Ishikawa (cell line): ENCODE data around the gene USP17L26.
"Not testable (repeated sequence)": the region's sequence is repeated elsewhere in the genome, so short reads cannot be mapped to it uniquely, and the experiment has no call there.

ENCODE experiments used
- CEBPB ChIP-seq: IDR thresholded peaks from 2 replicates; pipeline ENCODE4 v1.6.1; 2012
- EGR1 ChIP-seq: IDR thresholded peaks from 2 replicates; pipeline ENCODE4 v1.6.1; 2012
- EP300 ChIP-seq: IDR thresholded peaks from 2 replicates; pipeline ENCODE4 v1.6.1; 2012; ENCODE audit warnings: borderline replicate concordance
- FOXM1 ChIP-seq: IDR thresholded peaks from 2 replicates; pipeline ENCODE4 v1.6.1; 2012; ENCODE audit warnings: low read depth, borderline replicate concordance
- NFIC ChIP-seq: IDR thresholded peaks from 2 replicates; pipeline ENCODE4 v1.6.1; 2012
- TAF1 ChIP-seq: IDR thresholded peaks from 2 replicates; pipeline ENCODE4 v1.6.1; 2012; ENCODE audit warnings: low read depth, mild to moderate bottlenecking
- TEAD4 ChIP-seq: IDR thresholded peaks from 2 replicates; pipeline ENCODE4 v1.6.1; 2012
- YY1 ChIP-seq: IDR thresholded peaks from 2 replicates; pipeline ENCODE4 v1.6.1; 2012; ENCODE audit warnings: low read depth
- ZBTB7A ChIP-seq: IDR thresholded peaks from 2 replicates; pipeline ENCODE4 v1.6.1; 2012; ENCODE audit warnings: low read depth
- TF ChIP-seq, protein P1 (sequence below): IDR thresholded peaks from 2 replicates; pipeline ENCODE4 v1.6.1; 2012; ENCODE audit warnings: low read depth, mild to moderate bottlenecking
- TF ChIP-seq, protein P2 (sequence below): IDR thresholded peaks from 2 replicates; pipeline ENCODE4 v1.6.1; 2012

DNA sequence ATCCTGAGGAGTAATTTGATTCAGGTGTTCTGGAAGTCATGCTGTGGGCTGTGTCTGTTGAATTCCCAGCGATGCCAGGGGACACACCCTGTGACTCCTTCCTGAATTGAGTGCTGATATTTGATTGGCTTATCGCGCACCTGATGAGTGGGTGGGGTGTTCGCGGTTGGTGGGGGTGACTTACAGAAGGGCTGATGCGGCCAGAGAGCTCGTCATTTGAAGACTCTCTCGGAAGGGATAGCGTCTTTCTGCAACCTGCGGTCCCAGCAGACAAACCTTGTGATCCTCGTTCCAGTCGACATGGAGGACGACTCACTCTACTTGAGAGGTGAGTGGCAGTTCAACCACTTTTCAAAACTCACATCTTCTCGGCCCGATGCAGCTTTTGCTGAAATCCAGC is 9.4 kb downstream of the USP17L26 start, which contains the start of gene USP17L27:
- TF ChIP-seq CEBPB, EP300, TAF1, FOXM1, NFIC, ZBTB7A, TEAD4, YY1, EGR1: not testable (repeated sequence)
- TF ChIP-seq, protein P1, sequence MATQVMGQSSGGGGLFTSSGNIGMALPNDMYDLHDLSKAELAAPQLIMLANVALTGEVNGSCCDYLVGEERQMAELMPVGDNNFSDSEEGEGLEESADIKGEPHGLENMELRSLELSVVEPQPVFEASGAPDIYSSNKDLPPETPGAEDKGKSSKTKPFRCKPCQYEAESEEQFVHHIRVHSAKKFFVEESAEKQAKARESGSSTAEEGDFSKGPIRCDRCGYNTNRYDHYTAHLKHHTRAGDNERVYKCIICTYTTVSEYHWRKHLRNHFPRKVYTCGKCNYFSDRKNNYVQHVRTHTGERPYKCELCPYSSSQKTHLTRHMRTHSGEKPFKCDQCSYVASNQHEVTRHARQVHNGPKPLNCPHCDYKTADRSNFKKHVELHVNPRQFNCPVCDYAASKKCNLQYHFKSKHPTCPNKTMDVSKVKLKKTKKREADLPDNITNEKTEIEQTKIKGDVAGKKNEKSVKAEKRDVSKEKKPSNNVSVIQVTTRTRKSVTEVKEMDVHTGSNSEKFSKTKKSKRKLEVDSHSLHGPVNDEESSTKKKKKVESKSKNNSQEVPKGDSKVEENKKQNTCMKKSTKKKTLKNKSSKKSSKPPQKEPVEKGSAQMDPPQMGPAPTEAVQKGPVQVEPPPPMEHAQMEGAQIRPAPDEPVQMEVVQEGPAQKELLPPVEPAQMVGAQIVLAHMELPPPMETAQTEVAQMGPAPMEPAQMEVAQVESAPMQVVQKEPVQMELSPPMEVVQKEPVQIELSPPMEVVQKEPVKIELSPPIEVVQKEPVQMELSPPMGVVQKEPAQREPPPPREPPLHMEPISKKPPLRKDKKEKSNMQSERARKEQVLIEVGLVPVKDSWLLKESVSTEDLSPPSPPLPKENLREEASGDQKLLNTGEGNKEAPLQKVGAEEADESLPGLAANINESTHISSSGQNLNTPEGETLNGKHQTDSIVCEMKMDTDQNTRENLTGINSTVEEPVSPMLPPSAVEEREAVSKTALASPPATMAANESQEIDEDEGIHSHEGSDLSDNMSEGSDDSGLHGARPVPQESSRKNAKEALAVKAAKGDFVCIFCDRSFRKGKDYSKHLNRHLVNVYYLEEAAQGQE, result not testable (repeated sequence)
- TF ChIP-seq, protein P2, sequence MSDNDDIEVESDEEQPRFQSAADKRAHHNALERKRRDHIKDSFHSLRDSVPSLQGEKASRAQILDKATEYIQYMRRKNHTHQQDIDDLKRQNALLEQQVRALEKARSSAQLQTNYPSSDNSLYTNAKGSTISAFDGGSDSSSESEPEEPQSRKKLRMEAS, result not testable (repeated sequence)
